ENCODE results near the gene SLC6A20.
A peak's percentile ranks its signal among the peaks of the same experiment; 100 is the strongest.
"Not testable (repeated sequence)": the region's sequence is repeated elsewhere in the genome, so short reads cannot be mapped to it uniquely, and the experiment has no call there.

Gene SLC6A20

DNA sequence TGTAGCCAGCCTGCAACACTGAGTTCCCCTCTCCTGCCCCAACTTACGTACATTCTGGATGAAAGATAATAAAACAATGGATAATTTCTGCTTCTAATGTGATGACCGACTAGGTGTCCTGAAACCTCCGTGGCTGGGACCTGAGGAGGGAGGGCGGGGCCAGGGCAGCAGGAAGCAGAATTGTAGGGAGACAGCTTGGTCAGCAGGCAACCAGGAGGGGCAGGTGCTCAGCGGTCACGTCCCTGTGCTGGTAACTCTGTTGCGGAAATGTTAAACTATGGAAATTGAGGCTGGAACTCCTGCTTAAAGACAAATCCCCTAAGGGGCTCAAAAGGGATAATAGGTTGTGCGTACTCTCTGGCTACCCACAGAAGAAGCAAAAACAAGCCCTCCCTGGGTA lies 30.4 kb downstream of the SLC6A20 start:
- Mint-ChIP-seq H3K36me3 (ENCODE audit: low read depth) (no peaks in the 10 kb centered on the region), H3K27ac (no peak overlapping the region), H3K27me3 (ENCODE audit: low read depth) (peaks cover 56% of the 10 kb centered on the region), H3K4me1 (ENCODE audit: low read depth) (peaks cover 2% of the 10 kb centered on the region), H3K9me3 (peaks cover 8% of the 10 kb centered on the region), H3K4me3 (no peak overlapping the region)
- no peak for DNase-seq (ENCODE audit: low spot score)

- H3K4me1 Mint-ChIP-seq (ENCODE audit: low read depth): peaks cover 2% of the 10 kb centered on the region
- no peak for DNase-seq (ENCODE audit: low spot score)
- peaks cover 52% of the 10 kb centered on the region for H3K27me3 Mint-ChIP-seq (ENCODE audit: low read depth)
- H3K27ac Mint-ChIP-seq: no peak overlapping the region
- no peak overlapping the region for H3K4me3 Mint-ChIP-seq
- H3K9me3 Mint-ChIP-seq: peaks cover 8% of the 10 kb centered on the region
- no peaks in the 10 kb centered on the region for H3K36me3 Mint-ChIP-seq (ENCODE audit: low read depth)
Measured at GRCh38 chr3:45765266-45765851, 31.0 kb downstream of the SLC6A20 start.

- Mint-ChIP-seq H3K4me1 (ENCODE audit: low read depth) (peaks cover 2% of the 10 kb centered on the region), H3K27me3 (ENCODE audit: low read depth) (peaks cover 32% of the 10 kb centered on the region), H3K4me3 (no peak overlapping the region), H3K36me3 (ENCODE audit: low read depth) (no peaks in the 10 kb centered on the region), H3K27ac (no peak overlapping the region), H3K9me3 (peaks cover 8% of the 10 kb centered on the region)
- no peak for DNase-seq (ENCODE audit: low spot score)
Measured at GRCh38 chr3:45763303-45763675, 33.0 kb downstream of the SLC6A20 start.

- no peaks in the 10 kb centered on the region for H3K36me3 Mint-ChIP-seq (ENCODE audit: low read depth)
- no peak overlapping the region for H3K4me3 Mint-ChIP-seq
- peaks cover 8% of the 10 kb centered on the region for H3K9me3 Mint-ChIP-seq
- no peak overlapping the region for H3K27ac Mint-ChIP-seq
- DNase-seq (ENCODE audit: low spot score): no peak
- peaks cover 27% of the 10 kb centered on the region for H3K27me3 Mint-ChIP-seq (ENCODE audit: low read depth)
- peaks cover 2% of the 10 kb centered on the region for H3K4me1 Mint-ChIP-seq (ENCODE audit: low read depth)
Measured at GRCh38 chr3:45762647-45763302, 33.6 kb downstream of the SLC6A20 start.

DNA sequence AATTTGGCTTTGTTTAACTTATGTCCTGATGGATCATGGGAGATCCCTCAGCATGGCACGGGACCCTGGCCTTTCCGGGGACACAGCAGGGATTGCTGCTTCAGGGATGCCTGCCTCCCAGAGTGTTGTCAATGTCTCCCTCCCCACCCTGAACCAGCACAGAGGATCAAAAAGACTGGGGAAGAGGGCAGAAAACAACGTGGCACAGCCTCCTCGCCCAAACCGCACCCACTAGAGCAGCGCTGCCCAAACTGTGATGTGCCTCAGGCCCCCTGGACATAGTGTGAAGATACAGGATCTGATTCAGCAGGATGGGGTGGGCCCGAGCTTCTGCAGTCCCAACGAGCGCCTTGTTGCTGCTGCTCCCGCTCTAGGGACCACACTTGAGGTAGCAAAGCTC lies 34.5 kb downstream of the SLC6A20 start:
- no peak overlapping the region for H3K4me3 Mint-ChIP-seq
- H3K27ac Mint-ChIP-seq: no peak overlapping the region
- H3K27me3 Mint-ChIP-seq (ENCODE audit: low read depth): peaks cover 20% of the 10 kb centered on the region
- no peak for DNase-seq (ENCODE audit: low spot score)
- peaks cover 2% of the 10 kb centered on the region for H3K4me1 Mint-ChIP-seq (ENCODE audit: low read depth)
- H3K9me3 Mint-ChIP-seq: no peaks in the 10 kb centered on the region
- H3K36me3 Mint-ChIP-seq (ENCODE audit: low read depth): no peaks in the 10 kb centered on the region

DNA sequence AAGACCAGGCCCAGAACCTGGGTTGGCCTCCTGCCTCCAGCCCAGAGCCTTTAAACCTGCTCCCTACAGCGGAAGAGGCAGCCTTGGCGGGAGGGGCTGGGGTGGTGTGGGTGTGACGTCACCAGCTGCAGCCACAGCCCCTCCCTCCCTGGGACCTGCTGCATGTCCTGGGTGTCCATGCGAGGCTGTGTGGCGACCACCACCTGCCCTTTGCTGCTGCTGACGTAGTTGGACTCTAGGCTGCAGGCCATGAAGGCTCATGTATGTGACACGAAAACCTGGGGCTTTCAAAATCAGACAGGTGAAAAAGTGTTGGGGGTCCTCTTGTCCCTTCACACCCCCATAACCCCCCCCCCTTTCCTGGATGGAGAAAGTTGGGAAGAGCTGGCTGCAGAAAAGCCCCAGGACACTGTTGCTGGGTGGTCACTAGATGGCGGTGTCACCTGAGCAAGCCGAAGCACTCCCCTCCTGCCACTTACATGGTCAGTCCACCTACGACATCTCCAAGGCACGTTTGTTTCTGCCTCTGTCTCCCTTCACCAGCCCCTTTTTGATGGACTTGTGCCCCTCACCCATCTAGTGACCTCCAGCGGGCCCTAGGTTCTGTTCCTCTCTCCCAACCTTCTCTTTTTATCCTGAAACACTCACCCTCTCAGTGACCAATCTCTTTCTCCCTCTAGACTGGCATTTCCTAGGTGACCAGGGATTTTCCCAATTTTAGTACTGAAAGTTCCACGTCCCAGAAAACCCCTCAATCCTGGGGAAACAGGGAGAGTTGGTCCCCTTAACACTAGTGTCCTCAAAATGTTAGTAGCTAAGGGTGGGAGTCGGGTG lies 35.2 kb downstream of the SLC6A20 start:
- Mint-ChIP-seq H3K27ac (no peak overlapping the region), H3K4me3 (no peak overlapping the region), H3K4me1 (ENCODE audit: low read depth) (peaks cover 2% of the 10 kb centered on the region), H3K36me3 (ENCODE audit: low read depth) (no peaks in the 10 kb centered on the region), H3K9me3 (no peaks in the 10 kb centered on the region), H3K27me3 (ENCODE audit: low read depth) (peaks cover 18% of the 10 kb centered on the region)
- peak; percentile 19 for DNase-seq (ENCODE audit: low spot score)

DNA sequence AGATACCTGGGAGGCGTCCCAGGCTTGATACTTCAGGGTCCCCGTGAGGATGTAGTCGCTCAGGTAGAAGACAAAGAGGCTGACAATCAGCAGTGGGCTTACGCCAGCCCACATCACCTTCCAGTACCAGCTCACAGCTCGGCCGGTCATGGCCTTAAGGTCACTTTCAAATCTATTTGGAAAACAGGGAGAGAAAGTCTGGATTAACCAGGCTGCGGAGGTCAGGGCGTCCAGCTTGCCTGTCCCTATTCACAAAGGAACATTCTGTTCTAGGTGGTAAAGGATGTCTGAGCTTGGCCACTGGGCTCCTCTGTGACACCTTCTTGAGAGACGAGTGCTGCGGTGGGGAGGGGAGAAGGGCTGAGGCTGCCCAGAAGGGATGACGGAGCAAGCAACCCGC lies 36.5 kb downstream of the SLC6A20 start:
- Mint-ChIP-seq H3K4me3 (no peak overlapping the region), H3K27me3 (ENCODE audit: low read depth) (peaks cover 16% of the 10 kb centered on the region), H3K27ac (no peak overlapping the region), H3K9me3 (no peaks in the 10 kb centered on the region), H3K4me1 (ENCODE audit: low read depth) (peaks cover 2% of the 10 kb centered on the region), H3K36me3 (ENCODE audit: low read depth) (no peaks in the 10 kb centered on the region)
- DNase-seq (ENCODE audit: low spot score): no peak

GRCh38 chr3:45758871-45759270 lies 37.5 kb downstream of the SLC6A20 start:
- no peak for DNase-seq (ENCODE audit: low spot score)
- Mint-ChIP-seq H3K36me3 (ENCODE audit: low read depth) (no peaks in the 10 kb centered on the region), H3K9me3 (no peaks in the 10 kb centered on the region), H3K4me3 (no peak overlapping the region), H3K27ac (no peak overlapping the region), H3K27me3 (ENCODE audit: low read depth) (peaks cover 16% of the 10 kb centered on the region), H3K4me1 (ENCODE audit: low read depth) (peaks cover 2% of the 10 kb centered on the region)

GRCh38 chr3:45757141-45757540 lies 39.2 kb downstream of the SLC6A20 start:
- not testable (repeated sequence) for H3K36me3 Mint-ChIP-seq (ENCODE audit: low read depth); H3K9me3 Mint-ChIP-seq; H3K27ac Mint-ChIP-seq; H3K4me1 Mint-ChIP-seq (ENCODE audit: low read depth); H3K4me3 Mint-ChIP-seq; DNase-seq (ENCODE audit: low spot score)
- H3K27me3 Mint-ChIP-seq (ENCODE audit: low read depth): peaks cover 13% of the 10 kb centered on the region

- Mint-ChIP-seq H3K9me3 (no peaks in the 10 kb centered on the region), H3K4me3 (no peak overlapping the region), H3K36me3 (ENCODE audit: low read depth) (no peaks in the 10 kb centered on the region), H3K27me3 (ENCODE audit: low read depth) (peaks cover 6% of the 10 kb centered on the region), H3K27ac (no peak overlapping the region), H3K4me1 (ENCODE audit: low read depth) (no peaks in the 10 kb centered on the region)
- DNase-seq (ENCODE audit: low spot score): no peak
Measured at GRCh38 chr3:45756055-45756454, 40.3 kb downstream of the SLC6A20 start.

DNA sequence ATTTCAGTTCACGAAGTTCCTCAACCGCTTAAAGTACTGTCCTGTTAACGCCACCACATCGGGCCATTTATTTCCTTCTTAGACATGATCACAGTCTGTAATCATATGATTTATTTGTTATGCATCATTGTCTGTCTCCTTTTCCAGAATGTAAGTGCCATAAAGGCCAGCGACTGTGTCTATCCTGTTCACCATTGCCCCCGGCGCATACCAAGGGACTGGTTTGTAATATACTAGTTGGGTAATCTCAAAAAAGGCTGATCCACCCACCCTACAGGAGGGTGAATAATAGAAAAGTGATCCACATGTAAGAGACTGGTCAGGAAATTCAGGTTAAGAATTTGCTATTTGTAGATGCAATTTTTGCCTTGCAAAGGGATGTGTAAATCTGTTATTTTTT lies 41.9 kb downstream of the SLC6A20 start:
- no peaks in the 10 kb centered on the region for H3K9me3 Mint-ChIP-seq
- H3K27me3 Mint-ChIP-seq (ENCODE audit: low read depth): peaks cover 4% of the 10 kb centered on the region
- H3K4me1 Mint-ChIP-seq (ENCODE audit: low read depth): no peaks in the 10 kb centered on the region
- H3K4me3 Mint-ChIP-seq: no peak overlapping the region
- no peak overlapping the region for H3K27ac Mint-ChIP-seq
- DNase-seq (ENCODE audit: low spot score): no peak
- no peaks in the 10 kb centered on the region for H3K36me3 Mint-ChIP-seq (ENCODE audit: low read depth)

DNA sequence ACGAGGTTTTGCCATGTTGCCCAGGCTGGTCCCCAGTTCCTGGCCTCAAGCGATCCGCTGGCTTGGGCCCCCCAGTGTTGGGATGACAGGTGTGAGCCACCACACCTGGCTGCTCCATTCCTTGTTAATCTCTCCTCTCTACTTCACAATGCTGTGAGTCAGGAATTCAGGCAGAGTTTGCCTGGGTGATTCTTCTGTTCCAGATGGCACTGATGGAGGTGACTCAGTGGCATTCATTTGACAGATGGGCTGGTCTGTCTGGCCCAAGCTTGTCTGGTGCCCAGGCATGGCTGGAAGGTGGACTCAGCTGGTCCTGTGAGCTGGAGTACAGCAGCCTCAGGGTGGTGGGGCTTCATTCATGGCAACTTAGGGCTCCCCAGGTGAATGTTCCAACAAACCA lies 43.2 kb downstream of the SLC6A20 start:
- Mint-ChIP-seq H3K36me3 (ENCODE audit: low read depth) (no peaks in the 10 kb centered on the region), H3K27ac (no peak overlapping the region), H3K4me3 (no peak overlapping the region), H3K27me3 (ENCODE audit: low read depth) (peaks cover 4% of the 10 kb centered on the region), H3K4me1 (ENCODE audit: low read depth) (no peaks in the 10 kb centered on the region), H3K9me3 (no peaks in the 10 kb centered on the region)
- DNase-seq (ENCODE audit: low spot score): no peak

GRCh38 chr3:45751537-45752242 lies 44.6 kb downstream of the SLC6A20 start:
- H3K4me3 Mint-ChIP-seq: no peak overlapping the region
- H3K27me3 Mint-ChIP-seq (ENCODE audit: low read depth): peaks cover 4% of the 10 kb centered on the region
- no peaks in the 10 kb centered on the region for H3K4me1 Mint-ChIP-seq (ENCODE audit: low read depth)
- no peak overlapping the region for H3K27ac Mint-ChIP-seq
- H3K9me3 Mint-ChIP-seq: no peaks in the 10 kb centered on the region
- DNase-seq (ENCODE audit: low spot score): no peak
- peaks cover 2% of the 10 kb centered on the region for H3K36me3 Mint-ChIP-seq (ENCODE audit: low read depth)

DNA sequence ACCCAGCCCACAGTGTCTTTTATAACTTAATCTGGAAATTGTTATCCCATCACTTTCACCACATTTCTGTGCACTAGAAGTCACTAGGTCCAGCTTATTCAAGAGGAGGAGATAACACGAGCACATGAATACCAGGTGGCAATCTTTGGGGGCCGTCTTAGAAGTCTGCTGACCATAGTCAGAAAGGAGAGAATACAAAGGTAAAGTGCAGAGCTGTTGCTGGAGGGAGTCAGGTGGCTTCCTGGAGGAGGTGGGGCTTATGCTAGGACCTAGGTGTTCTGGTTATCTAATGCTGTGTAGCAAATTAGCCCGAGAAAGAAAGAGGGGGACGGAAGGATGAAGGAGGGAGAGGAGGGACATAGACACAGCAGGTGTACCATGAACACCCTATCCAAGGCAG lies 46.5 kb downstream of the SLC6A20 start:
- Mint-ChIP-seq H3K36me3 (ENCODE audit: low read depth) (peaks cover 8% of the 10 kb centered on the region), H3K4me1 (ENCODE audit: low read depth) (no peaks in the 10 kb centered on the region), H3K4me3 (no peak overlapping the region), H3K27me3 (ENCODE audit: low read depth) (no peaks in the 10 kb centered on the region), H3K9me3 (no peaks in the 10 kb centered on the region), H3K27ac (no peak overlapping the region)
- no peak for DNase-seq (ENCODE audit: low spot score)

All from T-helper 2 cell treated with Interferon-gamma antibody and Interleukin-4, amounts not matched to agents 5 μg/mL and 100 μg/mL, for 36 hours (primary cell).